Gastroesophageal sphincter (tissue), 3 donors: Measurements from ENCODE around the gene CCDC40.

Experiments
- EP300 ChIP-seq: sonication (generic); formaldehyde crosslinking; IDR thresholded peaks from one replicate; pipeline ENCODE4 v1.6.1; 2017; ENCODE audit warnings: antibody characterized with exemption, mild to moderate bottlenecking
- POLR2AphosphoS5 ChIP-seq: sonication (generic); formaldehyde crosslinking; IDR thresholded peaks from one replicate; pipeline ENCODE4 v1.6.1; 2017; ENCODE audit warnings: antibody characterized with exemption
- TF ChIP-seq, protein P1 (sequence below), 4 experiments: fragments of 200-600 bp in 2 of 4; fragments of 450-650 bp in 2 of 4; sonication (generic) in 1 of 4; IDR thresholded peaks; one replicate each; pipeline ENCODE4 v1.5.1; 2017 to 2019; ENCODE audit warnings: antibody characterized with exemption in 4 of 4, mild to moderate bottlenecking in 2 of 4, moderate library complexity in 2 of 4

DNA sequence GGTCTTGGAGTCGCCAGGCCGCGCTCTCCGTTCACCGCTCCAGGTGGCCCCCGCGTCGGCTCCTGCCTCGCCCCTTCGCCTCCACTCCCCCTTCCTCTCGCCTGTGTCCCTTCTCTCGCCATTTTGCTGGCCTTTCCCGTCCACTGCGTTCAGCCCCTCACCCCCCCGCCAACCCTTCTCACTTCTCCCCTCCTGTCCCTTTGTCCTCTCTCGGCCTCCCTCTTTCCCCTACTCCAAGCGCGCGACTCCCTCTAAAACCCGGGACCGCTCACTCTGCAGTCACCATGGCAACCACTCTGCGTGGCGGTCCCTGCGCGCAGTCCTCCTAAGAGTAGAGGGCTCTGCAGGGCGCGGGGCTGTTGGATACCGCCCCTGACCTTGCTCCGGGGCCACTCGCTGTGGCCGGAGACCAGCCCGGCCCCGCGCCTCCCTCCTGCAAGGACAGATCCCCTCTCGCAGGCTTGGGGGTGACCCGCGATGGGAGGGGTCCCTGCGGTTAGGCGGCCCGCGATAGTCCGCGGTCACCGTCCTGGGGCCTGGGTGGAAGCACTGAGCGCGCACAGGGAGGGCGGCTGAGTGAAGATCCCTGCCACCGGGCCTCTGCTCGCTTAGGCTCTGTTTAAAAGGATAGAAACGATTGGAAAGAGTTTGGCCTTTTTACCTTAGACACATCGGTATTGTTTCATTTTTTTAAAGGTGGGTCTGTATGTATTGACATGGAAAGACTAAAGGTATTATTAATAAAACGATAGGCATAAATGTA lies 454 bp downstream of the CCDC40 start:
- TF ChIP-seq, protein P1, sequence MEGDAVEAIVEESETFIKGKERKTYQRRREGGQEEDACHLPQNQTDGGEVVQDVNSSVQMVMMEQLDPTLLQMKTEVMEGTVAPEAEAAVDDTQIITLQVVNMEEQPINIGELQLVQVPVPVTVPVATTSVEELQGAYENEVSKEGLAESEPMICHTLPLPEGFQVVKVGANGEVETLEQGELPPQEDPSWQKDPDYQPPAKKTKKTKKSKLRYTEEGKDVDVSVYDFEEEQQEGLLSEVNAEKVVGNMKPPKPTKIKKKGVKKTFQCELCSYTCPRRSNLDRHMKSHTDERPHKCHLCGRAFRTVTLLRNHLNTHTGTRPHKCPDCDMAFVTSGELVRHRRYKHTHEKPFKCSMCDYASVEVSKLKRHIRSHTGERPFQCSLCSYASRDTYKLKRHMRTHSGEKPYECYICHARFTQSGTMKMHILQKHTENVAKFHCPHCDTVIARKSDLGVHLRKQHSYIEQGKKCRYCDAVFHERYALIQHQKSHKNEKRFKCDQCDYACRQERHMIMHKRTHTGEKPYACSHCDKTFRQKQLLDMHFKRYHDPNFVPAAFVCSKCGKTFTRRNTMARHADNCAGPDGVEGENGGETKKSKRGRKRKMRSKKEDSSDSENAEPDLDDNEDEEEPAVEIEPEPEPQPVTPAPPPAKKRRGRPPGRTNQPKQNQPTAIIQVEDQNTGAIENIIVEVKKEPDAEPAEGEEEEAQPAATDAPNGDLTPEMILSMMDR (IDR thresholded peaks at IDR 0.05) = no peak
- TF ChIP-seq EP300 (no peak), POLR2AphosphoS5 (no peak)
